ENCODE data around the gene DNAJA3. TPM values are rescaled to one million over a fixed set of nuclear protein-coding genes. Genes with fewer than 3 reads are reported as not detected.

DNAJA3 gene
- total RNA-seq, 4 donors from 2014 or later = 41.1 to 70.9 (median 48.7) TPM

DNA sequence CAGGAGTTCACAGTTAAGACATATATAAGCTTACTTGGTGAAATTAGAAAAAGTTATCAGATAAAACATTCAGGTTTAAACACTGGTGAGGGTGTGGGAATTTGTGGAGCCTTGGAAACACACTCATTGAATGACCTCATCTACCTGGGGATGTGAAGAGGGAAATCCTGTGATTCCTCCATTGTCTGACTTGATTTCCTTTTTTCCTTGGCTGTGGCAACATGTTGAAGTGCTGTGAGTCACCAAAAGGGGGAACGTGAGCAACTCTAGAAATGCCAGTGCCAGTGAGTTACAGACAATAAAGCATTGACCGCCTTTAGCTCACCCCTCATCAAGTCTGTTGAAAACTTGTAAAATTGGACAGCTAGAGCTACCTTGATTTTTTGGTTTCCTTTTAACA lies 52.3 kb downstream of the DNAJA3 start:
- no peak for DNase-seq (ENCODE audit: low spot score in 2 of 2)
- WGBS = 37% methylated on average over 2 of the region's 2 CpGs
- H3K4me1 ChIP-seq = peaks cover 47% of the 10 kb centered on the region
- TF ChIP-seq POLR2AphosphoS5 (IDR thresholded peaks at IDR 0.05) (no peak), POLR2A (IDR thresholded peaks at IDR 0.05) (no peak), CTCF (IDR thresholded peaks at IDR 0.05) (no peak), EP300 (IDR thresholded peaks at IDR 0.05) (no peak)
- H3K27ac ChIP-seq = no peak overlapping the region
- no peaks in the 10 kb centered on the region for H3K27me3 ChIP-seq
- no peaks in the 10 kb centered on the region for H3K36me3 ChIP-seq
- H3K9me3 ChIP-seq = no peaks in the 10 kb centered on the region
- H3K4me3 ChIP-seq = no peak overlapping the region

GRCh38 chr16:4481526-4481925 lies 55.9 kb downstream of the DNAJA3 start:
- H3K4me1 ChIP-seq = peaks cover 28% of the 10 kb centered on the region
- no peak for DNase-seq (ENCODE audit: low spot score in 2 of 2)
- H3K36me3 ChIP-seq = peaks cover 13% of the 10 kb centered on the region
- no peak overlapping the region for H3K4me3 ChIP-seq
- no peak overlapping the region for H3K27ac ChIP-seq
- no peak for TF ChIP-seq POLR2A (IDR thresholded peaks at IDR 0.05)
- no peak for TF ChIP-seq POLR2AphosphoS5 (IDR thresholded peaks at IDR 0.05)
- TF ChIP-seq EP300 (IDR thresholded peaks at IDR 0.05) = no peak
- TF ChIP-seq CTCF (IDR thresholded peaks at IDR 0.05) = no peak
- 31% methylated on average over 2 of the region's 2 CpGs for WGBS
- no peaks in the 10 kb centered on the region for H3K27me3 ChIP-seq
- no peaks in the 10 kb centered on the region for H3K9me3 ChIP-seq

DNA sequence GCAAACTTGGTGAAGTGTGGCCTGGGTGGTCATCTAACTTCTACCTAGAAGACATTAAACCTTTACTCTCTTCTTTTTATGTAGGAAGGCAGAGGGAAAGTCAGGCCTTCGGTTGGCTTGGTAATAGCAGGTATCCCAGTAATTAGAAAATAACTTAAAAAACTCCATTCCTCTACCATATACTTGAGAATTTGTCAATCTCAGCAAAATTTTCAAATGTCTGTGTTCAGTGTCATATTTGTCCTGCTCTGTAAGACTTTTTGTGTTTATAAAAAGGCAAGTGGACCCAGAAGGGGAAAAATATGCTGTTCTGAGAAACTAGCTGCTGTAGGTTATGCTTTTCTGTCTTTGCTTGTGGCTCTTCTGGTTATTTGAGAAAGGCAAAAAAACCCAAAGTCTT lies 56.3 kb downstream of the DNAJA3 start:
- H3K36me3 ChIP-seq = peaks cover 17% of the 10 kb centered on the region
- no peak for DNase-seq (ENCODE audit: low spot score in 2 of 2)
- H3K27me3 ChIP-seq = no peaks in the 10 kb centered on the region
- WGBS = 97% methylated on average over 1 of the region's 1 CpG
- H3K4me1 ChIP-seq = peaks cover 32% of the 10 kb centered on the region
- H3K4me3 ChIP-seq = no peak overlapping the region
- TF ChIP-seq CTCF (IDR thresholded peaks at IDR 0.05) (no peak), POLR2A (IDR thresholded peaks at IDR 0.05) (no peak), EP300 (IDR thresholded peaks at IDR 0.05) (no peak), POLR2AphosphoS5 (IDR thresholded peaks at IDR 0.05) (no peak)
- no peak overlapping the region for H3K27ac ChIP-seq
- H3K9me3 ChIP-seq = no peaks in the 10 kb centered on the region

DNA sequence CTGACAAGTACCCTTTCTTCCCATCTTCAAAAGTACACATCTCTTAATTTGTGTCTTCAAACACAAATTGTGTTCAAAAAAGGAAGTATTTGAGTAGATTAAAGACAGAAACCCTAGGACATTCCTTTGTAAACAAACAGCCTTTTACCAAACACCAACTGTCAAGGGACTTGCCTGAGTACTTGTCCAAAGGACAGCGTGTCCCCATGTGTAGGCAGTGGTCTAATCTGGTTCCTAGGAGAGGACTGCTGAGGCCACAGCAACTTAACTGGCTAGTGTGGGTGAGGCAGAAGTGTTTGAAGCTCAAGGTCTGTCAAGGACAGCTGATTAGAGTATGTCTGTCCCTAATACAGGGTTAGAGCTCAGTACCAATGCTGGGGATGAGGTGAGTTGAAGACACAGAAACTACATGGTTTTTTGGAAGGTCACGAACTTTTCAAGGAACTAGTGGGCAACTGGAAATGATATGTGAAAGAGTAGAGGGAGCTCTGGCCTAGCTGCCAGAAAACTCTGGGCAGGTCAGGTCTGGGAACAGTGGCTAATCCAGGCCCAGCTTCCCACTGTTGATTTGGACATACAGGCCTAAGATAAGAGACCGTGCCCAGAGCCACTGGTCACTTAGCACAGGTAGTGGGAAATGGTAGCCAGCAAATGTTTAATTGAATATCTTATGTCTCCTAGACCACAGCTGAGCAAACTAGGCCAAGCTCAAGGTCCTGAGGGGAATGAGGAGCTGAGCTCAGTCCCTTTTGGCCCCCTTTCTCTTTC lies 60.6 kb downstream of the DNAJA3 start:
- Histone ChIP-seq H3K36me3 (peaks cover 28% of the 10 kb centered on the region), H3K9me3 (no peaks in the 10 kb centered on the region), H3K4me1 (peaks cover 22% of the 10 kb centered on the region), H3K4me3 (no peak overlapping the region), H3K27ac (peak overlapping the region; percentile 89), H3K27me3 (no peaks in the 10 kb centered on the region)
- 92% methylated on average over 3 of the region's 3 CpGs for WGBS
- no peak for DNase-seq (ENCODE audit: low spot score in 2 of 2)
- TF ChIP-seq POLR2AphosphoS5 (IDR thresholded peaks at IDR 0.05) (peak in 2 of 3 donors; percentile 46 to 69), POLR2A (IDR thresholded peaks at IDR 0.05) (no peak), EP300 (IDR thresholded peaks at IDR 0.05) (no peak), CTCF (IDR thresholded peaks at IDR 0.05) (no peak)

- no peaks in the 10 kb centered on the region for H3K9me3 ChIP-seq
- peaks cover 16% of the 10 kb centered on the region for H3K4me1 ChIP-seq
- H3K4me3 ChIP-seq = no peak overlapping the region
- peaks cover 28% of the 10 kb centered on the region for H3K36me3 ChIP-seq
- H3K27me3 ChIP-seq = no peaks in the 10 kb centered on the region
- peak overlapping the region; percentile 28 for H3K27ac ChIP-seq
- no peak for DNase-seq (ENCODE audit: low spot score in 2 of 2)
- TF ChIP-seq POLR2A (IDR thresholded peaks at IDR 0.05) (no peak), POLR2AphosphoS5 (IDR thresholded peaks at IDR 0.05) (no peak), EP300 (IDR thresholded peaks at IDR 0.05) (no peak), CTCF (IDR thresholded peaks at IDR 0.05) (no peak)
- 52% methylated on average over 5 of the region's 5 CpGs for WGBS
Measured at GRCh38 chr16:4487955-4488498, 62.4 kb downstream of the DNAJA3 start.

All from suprapubic skin (tissue), 4 donors.